Ovary (tissue), 3 donors: ENCODE results near the gene TBC1D5.

Source experiments
- POLR2A ChIP-seq: fragments of 450-650 bp; IDR thresholded peaks from one replicate; pipeline ENCODE4 v1.6.1; 2017; ENCODE audit warnings: antibody characterized with exemption, mild to moderate bottlenecking, moderate library complexity
- TF ChIP-seq, protein P1 (sequence below), 3 donors: fragments of 450-650 bp in 2 of 3; fragments of 200-600 bp in 1 of 3; IDR thresholded peaks; one replicate each; pipeline versions ENCODE4 v1.5.1 to v1.8.0; 2016 to 2022; ENCODE audit warnings: antibody characterized with exemption in 3 of 3, mild to moderate bottlenecking in 1 of 3
- donor health status: DM: no; HTN: no; CAD: no.

DNA sequence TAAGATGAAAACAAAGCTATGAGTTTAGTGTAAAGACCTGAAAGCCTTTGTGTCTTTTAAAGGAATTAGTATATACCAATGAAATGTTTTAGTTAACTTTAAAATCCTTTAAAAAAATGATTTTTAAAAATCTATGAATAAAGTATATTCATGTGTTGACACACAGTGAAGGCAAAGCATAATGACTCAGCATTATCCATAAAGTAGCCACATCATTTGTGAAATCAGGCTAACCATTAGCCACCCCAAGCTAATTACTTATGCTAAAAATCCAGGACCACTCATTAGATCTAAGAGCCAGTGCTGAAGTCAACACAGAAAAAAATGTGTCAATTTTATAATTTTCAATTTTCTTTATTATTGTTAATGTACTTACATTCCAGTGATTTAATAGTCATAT is 310.2 kb downstream of the TBC1D5 start:
- TF ChIP-seq, protein P1, sequence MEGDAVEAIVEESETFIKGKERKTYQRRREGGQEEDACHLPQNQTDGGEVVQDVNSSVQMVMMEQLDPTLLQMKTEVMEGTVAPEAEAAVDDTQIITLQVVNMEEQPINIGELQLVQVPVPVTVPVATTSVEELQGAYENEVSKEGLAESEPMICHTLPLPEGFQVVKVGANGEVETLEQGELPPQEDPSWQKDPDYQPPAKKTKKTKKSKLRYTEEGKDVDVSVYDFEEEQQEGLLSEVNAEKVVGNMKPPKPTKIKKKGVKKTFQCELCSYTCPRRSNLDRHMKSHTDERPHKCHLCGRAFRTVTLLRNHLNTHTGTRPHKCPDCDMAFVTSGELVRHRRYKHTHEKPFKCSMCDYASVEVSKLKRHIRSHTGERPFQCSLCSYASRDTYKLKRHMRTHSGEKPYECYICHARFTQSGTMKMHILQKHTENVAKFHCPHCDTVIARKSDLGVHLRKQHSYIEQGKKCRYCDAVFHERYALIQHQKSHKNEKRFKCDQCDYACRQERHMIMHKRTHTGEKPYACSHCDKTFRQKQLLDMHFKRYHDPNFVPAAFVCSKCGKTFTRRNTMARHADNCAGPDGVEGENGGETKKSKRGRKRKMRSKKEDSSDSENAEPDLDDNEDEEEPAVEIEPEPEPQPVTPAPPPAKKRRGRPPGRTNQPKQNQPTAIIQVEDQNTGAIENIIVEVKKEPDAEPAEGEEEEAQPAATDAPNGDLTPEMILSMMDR (IDR thresholded peaks at IDR 0.05): no peak
- TF ChIP-seq POLR2A: no peak
